Body of pancreas (tissue), 4 donors: Measurements from ENCODE around the gene BUD31. TPM values are rescaled to one million over a fixed set of nuclear protein-coding genes. Genes with fewer than 3 reads are reported as not detected.
"Not testable (repeated sequence)": the region's sequence is repeated elsewhere in the genome, so short reads cannot be mapped to it uniquely, and the experiment has no call there.

Experiments used
- ATAC-seq: fragments of 150-250 bp; one replicate; pipeline ENCODE4 v1.9.1; 2016
- DNase-seq, 4 donors: peaks; one replicate each; pipeline ENCODE4 v3.0.0-alpha.2; 2019
- H3K27ac ChIP-seq, 4 donors: fragments of 200-600 bp; sonication (generic); 1 replicate in 3 of 4; 2 replicates in 1 of 4; pipeline versions ENCODE4 v1.5.1 to v1.6.1; 2016 to 2019; ENCODE audit warnings: mild to moderate bottlenecking in 1 of 4, mixed read lengths in 1 of 4, moderate library complexity in 1 of 4
- H3K27me3 ChIP-seq, 2 donors: fragments of 200-600 bp; sonication (generic); one replicate each; pipeline ENCODE4 v1.6.0; 2016; ENCODE audit warnings: mild to moderate bottlenecking in 1 of 2
- H3K36me3 ChIP-seq, 2 donors: fragments of 200-600 bp; sonication (generic); replicated peaks in 1 of 2; 2 replicates each; pipeline ENCODE4 v1.5.1; 2016; ENCODE audit warnings: low read depth in 2 of 2; ENCODE audit not compliant: insufficient read depth in 1 of 2
- H3K4me1 ChIP-seq: fragments of 200-600 bp; sonication (generic); one replicate; pipeline ENCODE4 v1.6.0; 2016
- H3K4me3 ChIP-seq, 2 donors: fragments of 200-600 bp; sonication (generic); 1 replicate in 1 of 2; 2 replicates in 1 of 2; pipeline ENCODE4 v1.5.1; 2016 to 2019
- H3K9me3 ChIP-seq, 3 donors: fragments of 200-600 bp; sonication (generic); 1 replicate in 2 of 3; 2 replicates in 1 of 3; pipeline ENCODE4 v1.5.1; 2016
- CTCF ChIP-seq, 7 experiments: fragments of 450-650 bp in 4 of 7; fragments of 200-600 bp in 3 of 7; sonication (generic) in 3 of 7; IDR thresholded peaks; one replicate each; pipeline ENCODE4 v1.5.1; 2016 to 2019; ENCODE audit warnings: antibody characterized with exemption in 7 of 7
- POLR2A ChIP-seq, 3 donors: fragments of 450-650 bp; IDR thresholded peaks; one replicate each; pipeline ENCODE4 v1.6.1; 2016; ENCODE audit warnings: antibody characterized with exemption in 3 of 3, mild to moderate bottlenecking in 2 of 3
- WGBS, 2 donors: methylation state at CpG; one replicate each; pipeline ENCODE4 v1.1.5; 2017; 5-methylcytosine and 5-hydroxymethylcytosine counted together
- intact Hi-C: fragments of 100-400 bp; cut with DNase I; formaldehyde crosslinking; loops from one replicate; pipeline ENCODE4 v1.15.1; 2023
- total RNA-seq, 2 donors: library from RNA; depleted of rRNA; stranded (reverse); fragments of >200 nt; gene quantifications; one replicate each; pipeline ENCODE4 v1.1.0, GENCODE V29; 2016

BUD31 gene
- total RNA-seq, 2 donors from 2014 or later: 29.6 to 31.6 TPM

- no peak for TF ChIP-seq POLR2A (IDR thresholded peaks at IDR 0.05)
- TF ChIP-seq CTCF (IDR thresholded peaks at IDR 0.05): no peak
- no peak overlapping the region for H3K4me3 ChIP-seq
- ATAC-seq (no peak), DNase-seq (no peak)
- peaks cover 10 to 19% of the 10 kb centered on the region in 2 donors for H3K36me3 ChIP-seq
- no peaks in the 10 kb centered on the region for H3K9me3 ChIP-seq
- 12 to 27% methylated on average over 3 of the region's 3 CpGs for WGBS, 2 donors
- H3K27me3 ChIP-seq: no peaks in the 10 kb centered on the region
- peaks cover 42% of the 10 kb centered on the region for H3K4me1 ChIP-seq
- peak overlapping the region in 3 of 4 donors; percentile 95 to 100 (median 97) for H3K27ac ChIP-seq
- intact Hi-C loops: no loop called here
Measured at GRCh38 chr7:99409806-99410205, 1.0 kb downstream of the BUD31 start.

GRCh38 chr7:99410635-99411034 lies 1.9 kb downstream of the BUD31 start:
- WGBS, 2 donors: 94 to 100% methylated on average over 2 of the region's 2 CpGs
- no peak for ATAC-seq

GRCh38 chr7:99415513-99416127 lies 6.9 kb downstream of the BUD31 start:
- H3K27me3 ChIP-seq, intact Hi-C loops, ATAC-seq: not testable (repeated sequence)

More at GRCh38 chr7:99410635-99411034, 1.9 kb downstream of the BUD31 start:
- H3K4me3 ChIP-seq: no peak overlapping the region
- no peak for TF ChIP-seq CTCF (IDR thresholded peaks at IDR 0.05)
- no peak for TF ChIP-seq POLR2A (IDR thresholded peaks at IDR 0.05)
- peaks cover 10 to 19% of the 10 kb centered on the region in 2 donors for H3K36me3 ChIP-seq
- no peak overlapping the region for H3K27ac ChIP-seq
- H3K9me3 ChIP-seq: no peaks in the 10 kb centered on the region
- H3K27me3 ChIP-seq: no peaks in the 10 kb centered on the region
- peaks cover 38% of the 10 kb centered on the region for H3K4me1 ChIP-seq
- intact Hi-C loops: no loop called here
- no peak for DNase-seq

GRCh38 chr7:99418260-99418659 lies 9.5 kb downstream of the BUD31 start:
- H3K36me3 ChIP-seq: peaks cover 26 to 40% of the 10 kb centered on the region in 2 donors
- no peak overlapping the region for H3K4me3 ChIP-seq
- no peak for TF ChIP-seq CTCF (IDR thresholded peaks at IDR 0.05)
- no peak for TF ChIP-seq POLR2A (IDR thresholded peaks at IDR 0.05)
- peaks cover 4% of the 10 kb centered on the region for H3K4me1 ChIP-seq
- H3K9me3 ChIP-seq: no peaks in the 10 kb centered on the region
- no peak overlapping the region for H3K27ac ChIP-seq
- intact Hi-C loops: no loop called here
- ATAC-seq (no peak), DNase-seq (no peak)
- no peaks in the 10 kb centered on the region for H3K27me3 ChIP-seq
- whole genome bisulfite sequencing, 2 donors: 85 to 90% methylated on average over 4 to 9 of the region's 9 CpGs

More at GRCh38 chr7:99415513-99416127, 6.9 kb downstream of the BUD31 start:
- 54 to 55% methylated on average over 12 to 16 of the region's 17 CpGs for WGBS, 2 donors
- not testable (repeated sequence) for H3K4me3 ChIP-seq, H3K27ac ChIP-seq, H3K9me3 ChIP-seq, H3K4me1 ChIP-seq
- peak; percentile 77 to 87 (median 80) for DNase-seq
- H3K36me3 ChIP-seq: peaks cover 32 to 58% of the 10 kb centered on the region in 2 donors
- TF ChIP-seq CTCF (IDR thresholded peaks at IDR 0.05): peak; percentile 43 to 70 (median 60)
